Measurements from ENCODE around the gene OBI1.
A peak's percentile ranks its signal among the peaks of the same experiment; 100 is the strongest.
"Not testable (repeated sequence)": the region's sequence is repeated elsewhere in the genome, so short reads cannot be mapped to it uniquely, and the experiment has no call there.

Gene OBI1

GRCh38 chr13:78647109-78647678 lies 11.8 kb downstream of the OBI1 start:
- not testable (repeated sequence) for DNase-seq (ENCODE audit: low spot score)

GRCh38 chr13:78638216-78638615 lies 20.7 kb downstream of the OBI1 start:
- no peak for DNase-seq (ENCODE audit: low spot score)

- no peak for DNase-seq (ENCODE audit: low spot score)
Measured at GRCh38 chr13:78636495-78636894, 22.5 kb downstream of the OBI1 start.

- DNase-seq (ENCODE audit: low spot score), result no peak
Measured at GRCh38 chr13:78632996-78633395, 26.0 kb downstream of the OBI1 start.

- no peak for DNase-seq (ENCODE audit: low spot score)
Measured at GRCh38 chr13:78631077-78631476, 27.9 kb downstream of the OBI1 start.

- no peak for DNase-seq (ENCODE audit: low spot score)
Measured at GRCh38 chr13:78630511-78630910, 28.4 kb downstream of the OBI1 start.

- DNase-seq (ENCODE audit: low spot score), result no peak
Measured at GRCh38 chr13:78625384-78625783, 33.6 kb downstream of the OBI1 start.

GRCh38 chr13:78623132-78623531 lies 35.8 kb downstream of the OBI1 start:
- no peak for DNase-seq (ENCODE audit: low spot score)

GRCh38 chr13:78620936-78621470 lies 38.0 kb downstream of the OBI1 start:
- DNase-seq (ENCODE audit: low spot score), result no peak

GRCh38 chr13:78618411-78618810 lies 40.5 kb downstream of the OBI1 start:
- DNase-seq (ENCODE audit: low spot score), result no peak

GRCh38 chr13:78611040-78611439 lies 47.9 kb downstream of the OBI1 start:
- no peak for DNase-seq (ENCODE audit: low spot score)

GRCh38 chr13:78610381-78610883 lies 48.5 kb downstream of the OBI1 start:
- DNase-seq (ENCODE audit: low spot score), result no peak

- no peak for DNase-seq (ENCODE audit: low spot score)
Measured at GRCh38 chr13:78609464-78610205, 49.3 kb downstream of the OBI1 start.

GRCh38 chr13:78608688-78609463 lies 50.1 kb downstream of the OBI1 start:
- no peak for DNase-seq (ENCODE audit: low spot score)

GRCh38 chr13:78608252-78608687 lies 50.7 kb downstream of the OBI1 start:
- DNase-seq (ENCODE audit: low spot score), result no peak

- no peak for DNase-seq (ENCODE audit: low spot score)
Measured at GRCh38 chr13:78607409-78608251, 51.3 kb downstream of the OBI1 start.

GRCh38 chr13:78606471-78607408 lies 52.2 kb downstream of the OBI1 start:
- no peak for DNase-seq (ENCODE audit: low spot score)

GRCh38 chr13:78604782-78605611 lies 54.0 kb downstream of the OBI1 start:
- no peak for DNase-seq (ENCODE audit: low spot score)

GRCh38 chr13:78603240-78603957 lies 55.6 kb downstream of the OBI1 start, which contains the start of gene POU4F1:
Gene POU4F1, minus strand, starts transcription at chr13:78603552. Its CDS starts 226 bp downstream, at chr13:78603326.
- DNase-seq (ENCODE audit: low spot score), result peak; percentile 17

Measured in Ammon's horn (tissue), 1 donor.